GM19455 (cell line): ENCODE results near the gene ARID3C.

Source experiments
- ATAC-seq: cut with Tn5 transposase; IDR thresholded peaks from one replicate; pipeline ENCODE4 v1.9.1; 2021; ENCODE audit not compliant: unreplicated experiment

ARID3C gene

DNA sequence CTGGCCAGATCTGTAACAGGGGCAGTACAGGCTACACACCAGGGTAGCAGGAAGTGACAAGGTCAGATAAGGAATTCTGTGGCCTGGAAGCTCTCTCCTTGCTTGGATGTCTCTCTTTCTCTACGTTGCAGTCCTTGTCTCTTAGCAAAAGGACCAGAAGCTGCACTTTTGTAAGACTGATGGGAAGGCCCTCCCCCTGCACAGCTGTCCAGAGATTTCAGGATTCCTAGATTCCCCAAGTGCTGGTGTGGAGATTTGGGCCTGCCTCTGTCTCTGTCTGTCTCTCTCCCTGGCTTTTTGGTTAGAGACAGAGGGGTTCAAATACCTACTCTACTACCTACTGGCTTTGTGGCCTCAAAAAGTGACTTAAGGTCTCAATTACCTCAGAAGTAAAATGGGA, 29.3 kb downstream of the ARID3C start:
- ATAC-seq, result no peak

DNA sequence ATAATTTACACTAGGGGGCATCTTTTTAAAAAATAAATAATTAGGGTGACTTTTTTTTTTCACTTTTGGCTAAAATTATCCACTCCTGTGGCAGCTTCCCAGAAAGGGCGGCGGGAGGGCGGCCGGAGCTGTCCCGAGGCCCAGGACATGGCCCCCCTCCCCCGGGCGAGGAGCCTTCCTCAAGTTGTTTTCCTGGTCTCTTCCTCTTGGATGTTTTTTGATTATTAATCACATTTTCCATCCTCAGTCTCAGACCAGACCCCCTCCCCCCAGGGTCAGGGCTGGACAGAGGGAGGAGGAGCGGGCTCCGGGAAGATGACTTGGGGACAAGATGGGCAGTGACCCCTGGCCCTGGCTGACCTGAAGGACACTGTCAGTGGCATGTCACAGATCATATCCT, 34.7 kb downstream of the ARID3C start:
- ATAC-seq, result no peak

DNA sequence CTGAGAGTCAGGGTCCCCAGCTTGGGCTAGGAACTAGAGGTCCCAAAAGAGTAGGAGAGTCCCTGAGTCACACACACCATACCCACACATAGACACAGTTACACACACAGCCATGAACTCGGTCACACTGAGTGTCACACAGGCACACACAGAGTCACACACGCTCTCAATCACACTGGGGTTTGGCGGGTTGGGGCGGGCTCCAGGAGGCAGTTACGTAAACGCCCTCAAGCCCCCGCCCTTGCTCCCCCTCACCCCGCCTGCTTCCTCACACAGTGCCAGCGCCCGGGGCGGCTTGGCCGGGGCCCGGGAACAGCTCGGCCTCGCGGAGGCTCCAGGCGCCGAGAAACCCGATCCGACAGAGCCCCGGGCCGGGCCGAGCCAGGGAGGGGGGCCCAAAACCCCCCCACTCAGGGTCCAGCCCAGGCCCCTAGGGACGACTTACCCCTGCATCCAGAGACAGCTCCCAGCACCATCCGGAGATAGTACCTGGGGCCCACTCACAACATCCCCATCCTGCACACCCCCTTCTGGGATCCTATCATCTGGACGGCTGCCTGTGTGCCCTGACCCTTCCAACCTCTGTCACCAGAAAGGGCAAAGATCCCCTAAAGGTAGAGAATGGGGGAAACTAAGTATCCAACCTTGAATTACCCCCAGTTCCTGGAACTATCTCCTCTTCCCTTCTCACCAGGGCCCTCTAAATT, 35.8 kb downstream of the ARID3C start:
- ATAC-seq, result no peak

DNA sequence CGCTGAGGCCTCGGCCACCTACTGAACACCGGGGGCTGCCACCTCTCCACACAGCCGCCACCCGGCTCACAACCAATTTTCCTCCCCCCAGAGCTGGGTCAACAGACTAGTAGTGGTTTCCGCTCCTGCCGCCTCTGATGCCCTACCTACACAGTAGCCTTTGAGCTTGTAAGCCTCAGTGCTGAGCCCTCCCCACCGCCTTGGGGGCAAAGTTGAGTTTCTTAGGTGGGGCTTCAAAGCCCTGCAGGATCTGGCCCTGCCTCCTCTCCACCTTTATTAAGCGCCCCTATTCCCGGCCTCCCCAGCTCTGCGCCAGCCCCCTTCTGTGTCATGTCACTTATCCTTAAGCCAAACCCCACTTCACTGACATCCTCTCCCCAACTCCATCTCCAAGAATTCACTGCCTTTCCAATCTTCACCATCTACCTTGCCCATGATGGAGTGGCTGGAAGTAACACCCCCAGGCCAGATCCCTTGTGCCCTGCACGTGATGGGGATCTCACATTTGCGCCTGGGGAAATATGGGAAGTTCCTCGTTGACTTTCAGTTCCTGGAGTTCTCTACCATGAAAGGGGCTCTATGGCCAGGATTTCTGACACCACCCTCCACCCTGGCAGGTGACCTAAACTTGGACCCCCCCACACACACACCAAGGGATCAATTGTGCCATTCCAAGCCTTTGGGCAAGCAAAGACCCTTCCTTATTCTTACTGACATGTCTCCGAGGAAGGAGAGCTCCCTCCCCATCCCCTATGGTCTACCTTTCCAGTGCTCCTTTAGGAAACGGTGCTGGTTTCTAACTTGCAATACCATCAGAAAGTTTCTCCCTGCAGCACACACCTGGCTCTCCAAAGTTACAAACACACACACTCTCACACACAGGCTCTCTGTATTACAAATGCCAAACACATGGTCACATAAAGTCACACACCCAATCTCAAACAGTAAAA, 36.7 kb downstream of the ARID3C start:
- no peak for ATAC-seq

DNA sequence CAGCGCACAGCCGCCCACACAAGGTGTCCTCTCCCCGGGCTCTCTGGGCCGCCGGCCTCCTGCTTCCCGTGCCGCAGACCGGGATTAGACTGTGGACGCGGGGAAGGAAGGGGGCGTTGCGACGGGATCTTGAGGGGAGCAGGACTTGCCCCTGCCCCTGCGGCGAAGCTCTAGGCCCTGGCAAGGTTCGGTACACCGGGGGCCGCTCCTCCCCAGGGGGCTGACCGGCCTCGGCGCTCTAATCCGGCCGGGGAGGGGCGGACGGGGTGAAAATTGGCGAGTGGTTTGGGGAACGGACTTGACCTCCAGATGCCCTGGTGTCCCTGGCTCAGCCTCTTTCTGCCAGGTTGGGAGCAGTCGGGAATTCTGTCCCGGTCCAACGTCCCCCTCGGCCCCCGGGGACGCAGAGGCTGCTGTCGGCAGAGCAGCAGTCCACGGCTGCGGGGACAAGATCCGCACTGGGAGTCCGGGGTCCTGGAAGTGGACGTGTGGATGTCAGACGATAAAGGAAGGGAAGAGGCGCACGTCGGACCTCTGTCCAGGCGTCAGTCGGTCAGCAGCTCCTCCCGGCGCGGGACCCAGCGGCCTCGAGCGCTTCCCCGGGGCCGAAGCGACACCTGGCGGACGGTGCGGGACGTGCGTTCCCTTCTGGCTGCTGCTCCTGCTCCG, 37.5 kb downstream of the ARID3C start:
- peak; percentile 76 for ATAC-seq

DNA sequence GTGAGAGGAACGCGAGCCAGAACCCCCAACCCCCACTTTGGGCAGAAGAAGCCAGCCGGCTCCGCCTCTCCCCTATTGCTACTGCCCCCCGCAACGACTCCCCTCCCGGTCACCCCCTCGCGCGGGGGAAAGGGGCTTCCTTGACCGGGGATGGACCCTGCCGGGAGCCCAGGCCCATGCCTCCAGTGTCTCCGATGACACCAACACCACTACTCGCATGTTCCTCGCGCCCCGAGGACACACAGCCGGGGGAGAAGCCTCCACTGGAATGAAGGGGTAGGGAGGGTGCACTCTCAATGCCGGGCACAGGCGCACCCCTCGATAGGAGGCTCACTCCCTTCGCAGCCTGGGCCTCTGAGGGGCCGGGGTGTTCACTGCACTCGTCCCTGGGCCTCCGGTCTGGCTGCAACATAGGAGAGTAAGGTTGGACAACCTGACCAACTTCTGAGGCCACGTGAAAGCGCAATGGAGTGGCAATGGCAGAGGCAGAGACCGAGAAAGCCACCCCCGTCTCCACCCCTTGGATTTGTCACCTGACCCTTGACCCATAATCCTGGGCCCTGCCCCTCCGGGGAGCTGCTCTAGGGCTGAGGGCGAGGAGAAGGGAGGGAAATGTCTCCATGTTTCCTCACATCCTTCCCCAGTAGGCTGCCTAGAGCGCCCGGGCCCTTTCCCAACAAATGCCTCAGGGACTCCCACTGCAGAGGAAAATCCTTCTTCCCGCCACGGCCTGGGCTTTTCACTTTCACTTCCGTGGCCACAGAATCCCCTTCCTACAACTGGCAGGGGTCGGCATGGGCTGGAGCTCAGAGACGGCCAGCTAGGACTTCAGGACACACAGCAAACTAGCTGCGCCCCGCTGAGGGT, 38.3 kb downstream of the ARID3C start:
- ATAC-seq, result no peak

DNA sequence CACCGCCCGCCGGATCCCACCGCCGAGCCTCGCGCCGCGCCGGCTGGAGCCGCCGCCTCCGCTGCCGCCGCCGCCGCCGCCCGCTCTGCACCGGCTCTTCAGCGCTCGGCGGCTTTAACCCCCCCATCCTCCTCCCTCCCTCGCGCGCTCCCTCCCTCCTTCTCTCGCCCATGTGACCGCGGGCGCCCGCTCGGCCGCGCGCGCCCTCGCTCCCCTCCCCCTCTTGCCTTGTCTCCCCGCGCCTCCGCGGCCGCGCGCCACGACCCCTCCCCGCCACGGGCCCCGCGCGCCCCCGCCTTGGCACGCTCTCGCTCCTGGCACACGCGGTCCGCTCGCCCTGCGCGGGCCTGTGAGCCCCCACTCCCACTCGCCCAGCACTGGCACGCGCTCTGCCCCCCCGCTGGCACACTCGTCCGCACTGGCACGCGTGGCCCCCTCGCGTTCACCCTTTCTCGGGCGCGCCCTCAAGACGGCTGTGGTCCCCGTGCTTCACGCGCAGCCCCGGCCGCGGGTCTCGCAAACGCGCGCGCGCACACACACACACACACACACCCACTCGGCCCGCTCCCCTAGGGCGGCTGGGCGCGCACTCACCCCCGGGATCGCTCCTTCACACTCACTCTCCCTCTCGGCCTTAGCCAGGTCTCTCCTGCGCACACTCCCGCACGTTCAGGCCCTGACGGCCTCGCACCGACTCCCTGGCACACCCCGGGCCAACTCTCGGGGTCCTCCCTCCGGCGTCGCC, 39.1 kb downstream of the ARID3C start, which contains the start of gene CNTFR:
TSS of gene CNTFR (minus strand) at position 89 of the 745 bp plus-strand sequence. CDS start 20,743 bp downstream, outside the sequence.
- ATAC-seq, result no peak

DNA sequence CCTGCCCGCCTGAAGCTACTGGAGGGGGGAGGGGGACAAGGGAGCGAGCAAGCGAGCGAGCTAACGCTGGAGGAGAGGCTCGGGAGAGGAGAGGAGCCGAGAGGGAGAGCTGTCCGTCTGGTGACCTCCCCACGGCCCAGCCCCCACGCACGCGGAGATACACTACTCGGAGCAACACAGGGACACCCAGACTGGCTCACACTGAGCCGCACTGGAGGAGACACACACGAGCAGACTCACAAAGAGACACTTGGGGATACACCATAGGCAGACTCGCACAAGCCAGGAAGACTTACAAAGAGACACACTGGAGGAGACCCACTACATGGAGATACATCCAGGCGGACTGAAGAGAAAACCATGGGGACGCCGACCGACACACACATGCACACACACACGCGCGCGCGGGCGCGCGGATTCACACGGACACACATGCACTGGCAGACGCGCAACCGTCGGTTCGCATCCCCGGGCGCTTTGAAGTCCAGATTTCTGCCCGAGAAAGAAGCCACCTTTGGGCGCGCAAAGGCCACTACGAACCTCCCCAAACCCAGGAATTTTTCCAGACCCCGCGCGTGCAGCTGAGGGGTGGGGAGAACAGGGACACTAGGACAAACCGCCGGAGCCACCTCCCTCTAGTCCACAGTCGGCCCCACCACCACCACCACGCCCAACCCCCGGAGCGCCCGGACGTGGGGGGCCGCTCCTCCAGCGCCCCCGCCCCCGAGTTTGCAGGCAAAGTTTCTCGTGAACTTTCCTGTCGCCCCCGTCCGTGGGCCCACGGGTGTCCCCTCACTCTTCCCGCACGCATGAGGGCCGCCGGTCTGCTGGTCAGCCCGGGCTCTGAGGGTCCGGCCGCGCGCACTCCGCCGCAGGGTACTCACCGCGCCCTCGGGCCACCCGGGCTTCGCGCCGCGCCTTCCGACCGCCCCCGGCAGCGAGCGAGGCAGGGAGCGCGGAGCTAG, 39.9 kb downstream of the ARID3C start:
- no peak for ATAC-seq

DNA sequence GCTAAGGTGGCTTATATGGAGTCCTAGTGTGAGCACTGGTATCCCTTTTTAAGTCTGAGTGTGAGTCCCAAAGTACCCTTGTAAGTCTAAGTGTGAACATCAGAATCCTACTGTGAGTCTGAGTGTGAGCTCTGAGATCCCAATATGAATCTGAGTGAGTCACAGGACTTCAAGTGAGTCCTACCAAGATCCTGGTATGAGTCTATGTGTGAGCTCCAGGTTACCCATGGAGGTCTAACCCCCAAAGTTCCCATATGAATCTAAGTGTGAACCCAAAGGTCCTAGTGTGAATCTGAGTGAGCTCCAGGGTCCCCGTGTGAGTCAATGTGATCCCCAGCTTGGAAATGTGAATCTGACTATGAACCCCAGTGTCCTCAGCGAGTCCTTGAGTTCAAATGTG, 41.6 kb downstream of the ARID3C start:
- ATAC-seq, result no peak

DNA sequence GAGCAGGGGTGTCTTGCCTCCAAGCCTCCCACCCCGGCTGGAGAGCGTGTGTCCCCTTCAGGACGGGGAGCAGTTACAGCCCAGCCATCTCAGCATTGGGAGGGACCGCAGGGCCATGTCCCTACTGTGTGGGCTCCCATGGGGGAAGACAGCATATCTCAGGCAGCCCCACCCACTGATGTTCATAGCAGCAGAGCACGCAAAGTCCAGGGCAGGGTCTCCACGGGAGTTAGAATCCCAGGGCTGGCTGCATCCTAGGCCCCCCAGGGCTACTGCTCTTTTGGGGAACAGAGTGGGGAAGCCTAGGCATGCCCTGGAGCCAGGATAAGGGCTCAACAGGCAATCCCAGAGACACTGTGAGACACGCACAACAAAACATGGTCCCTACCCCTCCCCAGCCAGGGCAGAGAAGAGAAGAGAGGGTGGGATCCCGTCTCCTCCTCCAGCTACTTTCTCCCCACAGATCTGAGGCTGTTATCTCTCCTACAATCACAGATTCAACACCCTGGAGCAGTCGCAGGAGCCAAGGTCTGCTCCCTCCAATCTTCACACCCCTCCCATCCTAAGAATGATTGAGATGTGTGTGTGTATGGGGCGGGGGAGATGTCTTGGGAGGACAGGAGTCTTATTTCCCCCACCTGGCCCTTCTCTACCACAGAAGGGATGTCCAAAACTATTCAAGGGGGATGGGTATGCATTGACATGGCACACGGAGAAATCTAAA, 42.8 kb downstream of the ARID3C start:
- no peak for ATAC-seq

DNA sequence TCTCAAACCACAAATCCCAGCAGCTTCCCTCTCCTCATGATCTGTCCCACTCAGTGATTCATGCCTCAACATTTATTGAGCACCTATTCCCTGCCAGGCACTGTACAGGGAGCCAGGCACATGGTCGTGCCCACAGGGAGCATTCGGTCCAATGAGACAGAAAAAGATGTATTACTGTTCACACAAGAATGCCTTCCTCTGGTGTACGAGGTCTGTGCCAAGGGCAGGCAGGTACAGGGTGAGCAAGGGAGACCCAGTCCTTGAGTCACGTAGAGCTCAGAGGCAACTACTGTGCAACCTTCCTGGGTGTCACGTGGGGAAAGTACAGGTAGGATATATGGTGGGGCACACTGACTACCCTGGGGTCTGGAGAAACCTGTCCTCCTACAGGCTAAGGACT, 43.9 kb downstream of the ARID3C start:
- no peak for ATAC-seq

DNA sequence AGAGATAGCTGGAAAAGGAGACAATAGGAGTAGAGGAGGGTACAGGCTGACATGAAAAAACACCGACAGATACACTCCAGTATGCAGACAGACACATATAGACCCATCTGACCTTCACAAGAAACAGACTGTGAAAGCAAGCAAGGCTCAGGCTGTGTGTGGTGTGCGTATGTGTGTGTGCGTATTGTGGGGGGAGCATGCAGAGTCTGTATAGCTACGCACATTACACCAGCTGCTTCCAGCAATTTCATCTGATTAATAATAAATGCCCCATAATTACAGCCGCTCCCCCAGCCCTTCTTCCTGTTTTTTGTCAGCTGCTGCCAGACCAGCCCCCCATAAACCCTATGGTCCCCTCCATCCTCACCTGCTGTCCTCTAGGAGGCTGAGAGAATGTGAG, 46.1 kb downstream of the ARID3C start:
- no peak for ATAC-seq

DNA sequence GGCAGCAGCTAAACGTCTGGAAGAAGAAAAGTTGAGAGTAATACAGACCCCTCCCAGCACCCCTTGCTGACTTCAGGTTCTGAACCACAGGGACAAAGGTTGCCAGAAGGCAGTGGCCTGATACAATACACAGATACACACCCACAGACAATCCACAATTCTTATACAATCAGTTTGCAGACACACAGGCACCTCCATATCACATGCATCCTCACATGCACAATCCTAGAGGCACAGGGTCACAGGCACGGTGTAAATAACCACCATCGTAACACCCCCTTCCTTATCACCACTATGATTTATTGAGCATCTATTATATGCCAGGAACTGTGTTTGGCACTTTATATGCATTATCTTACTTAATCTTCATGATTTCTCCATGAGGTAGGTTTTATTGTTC, 47.5 kb downstream of the ARID3C start:
- no peak for ATAC-seq

DNA sequence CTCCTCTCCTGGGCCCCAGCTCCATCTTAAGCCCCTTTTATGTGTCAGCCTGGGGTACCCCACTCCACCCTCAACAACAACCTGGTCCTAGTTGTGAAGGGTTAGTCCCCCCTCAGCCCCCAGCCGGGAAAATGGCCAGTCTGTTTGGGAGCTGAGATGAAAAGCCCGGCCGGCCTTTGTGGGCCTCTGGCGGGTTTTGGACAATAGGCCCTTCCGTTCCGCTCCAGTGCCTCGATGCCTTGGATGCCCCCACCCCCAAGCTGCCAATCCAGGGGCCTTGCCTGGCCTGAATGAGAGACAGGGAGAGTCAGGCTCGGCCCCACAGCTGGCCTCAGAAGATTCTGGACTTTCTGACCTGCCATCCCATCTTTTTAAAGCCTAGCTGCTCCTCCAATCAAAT, 48.5 kb downstream of the ARID3C start:
- ATAC-seq, result no peak

DNA sequence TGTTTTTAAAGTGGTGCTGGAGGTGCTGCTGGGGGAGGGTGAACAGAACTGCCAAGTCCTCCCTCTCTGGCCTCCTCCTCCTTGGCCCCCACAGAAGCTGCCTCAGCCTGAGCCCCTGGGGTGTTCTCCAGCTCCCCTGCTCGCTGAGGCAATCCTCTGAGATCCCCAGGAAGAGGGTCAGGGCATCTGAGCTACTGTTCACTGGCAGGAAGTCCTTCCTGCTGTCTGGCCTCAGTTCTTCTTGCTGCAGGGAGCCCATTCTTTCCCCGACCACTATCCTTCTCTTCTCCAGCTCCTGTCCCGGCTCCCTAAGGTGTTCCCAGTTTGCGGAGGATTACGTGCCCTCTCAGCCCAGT, 49.1 kb downstream of the ARID3C start:
- no peak for ATAC-seq

DNA sequence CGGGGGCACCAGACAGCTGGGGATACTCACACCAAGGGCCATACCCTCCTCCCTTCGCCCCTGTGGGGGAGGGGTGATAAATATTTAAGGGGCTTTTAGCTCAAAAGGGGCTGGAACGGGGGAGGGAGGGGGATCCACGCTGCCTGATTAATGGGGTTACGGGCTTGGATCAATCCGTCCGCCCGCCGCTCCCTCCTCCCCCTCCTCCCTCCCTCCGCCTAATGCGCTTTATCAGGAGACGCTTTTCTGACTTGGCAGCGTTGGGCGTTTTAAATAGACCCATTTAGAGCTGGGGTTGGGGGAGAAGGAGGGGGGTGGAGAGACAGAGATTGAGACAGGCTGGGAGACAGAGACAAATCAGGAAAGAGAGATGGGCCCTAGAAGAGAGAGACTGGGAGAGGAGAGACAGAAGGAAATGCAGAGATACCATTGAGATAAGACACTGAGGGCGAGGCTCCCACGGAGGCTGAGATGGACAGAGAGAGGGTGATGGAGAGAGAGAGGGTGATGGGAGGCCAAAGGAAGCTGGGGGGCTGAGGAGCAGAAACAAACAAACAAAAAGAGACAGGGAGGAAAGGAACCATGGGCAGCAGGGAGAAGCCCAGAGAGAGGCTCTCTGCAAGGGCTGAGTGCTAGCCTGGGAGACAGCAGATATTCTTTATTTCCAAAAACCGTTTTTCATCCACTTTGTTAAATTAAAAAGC, 49.6 kb downstream of the ARID3C start:
- ATAC-seq, result no peak

DNA sequence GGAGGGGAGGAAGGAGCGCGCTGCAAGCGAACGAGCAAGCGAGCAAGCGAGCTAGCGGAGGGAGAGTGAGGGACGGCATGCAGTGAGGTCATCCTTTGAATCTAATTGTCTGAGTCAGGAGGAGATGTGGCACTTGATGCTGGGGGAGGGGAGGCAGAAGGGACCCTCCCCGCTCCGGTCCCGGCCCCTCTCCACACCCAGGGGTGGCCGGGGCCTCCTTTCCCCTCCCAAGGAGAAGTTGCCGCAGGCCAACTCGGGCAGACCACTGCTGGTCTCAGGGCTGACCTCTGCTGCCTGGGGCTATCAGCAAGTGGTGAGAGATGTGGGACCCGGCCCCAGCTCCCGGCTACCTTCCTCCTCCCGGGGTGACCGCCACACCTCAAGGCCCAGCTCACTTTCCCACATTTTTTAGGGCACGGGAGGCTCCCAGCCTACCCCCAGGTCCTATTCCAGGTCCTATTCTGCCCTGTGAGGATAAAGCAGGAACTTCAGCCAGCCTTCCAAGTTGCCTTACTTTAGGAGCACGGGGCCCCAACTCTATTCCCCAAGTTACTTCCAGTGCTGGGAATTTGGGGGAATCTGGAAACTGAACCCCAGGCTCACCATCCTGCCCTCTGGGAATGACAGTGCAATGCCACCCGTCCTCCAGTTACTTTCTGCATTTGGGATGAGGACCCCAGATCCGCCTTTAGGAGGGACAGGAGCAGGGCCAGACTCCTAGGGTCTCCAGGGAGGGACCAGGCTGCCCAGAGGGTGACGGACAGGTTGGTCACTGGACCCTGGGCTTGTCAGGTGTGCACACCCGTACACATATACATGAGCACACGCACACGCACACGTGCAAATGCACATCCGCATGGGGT, 50.4 kb downstream of the ARID3C start:
- no peak for ATAC-seq
